Renal cortex interstitium (tissue), 11 donors: ENCODE results near the gene PRM2. TPM values are rescaled to one million over a fixed set of nuclear protein-coding genes. Genes with fewer than 3 reads are reported as not detected.
"Not testable (repeated sequence)": the region's sequence is repeated elsewhere in the genome, so short reads cannot be mapped to it uniquely, and the experiment has no call there.

ENCODE experiments used
- DNase-seq, 11 donors: peaks; one replicate each; pipeline ENCODE4 v3.0.0-alpha.2; 2013; ENCODE audit warnings: low read depth in 9 of 11, low spot score in 4 of 11; ENCODE audit errors: extremely low read depth in 1 of 11
- polyA plus RNA-seq, 3 donors: library from polyadenylated mRNA; unstranded; fragments of 120-200 nt; gene quantifications; one replicate each; pipeline ENCODE4 v1.2.1, GENCODE V29; 2013; ENCODE audit not compliant: insufficient read length in 3 of 3

The PRM2 gene
- polyA plus RNA-seq, 3 donors: not detected

DNA sequence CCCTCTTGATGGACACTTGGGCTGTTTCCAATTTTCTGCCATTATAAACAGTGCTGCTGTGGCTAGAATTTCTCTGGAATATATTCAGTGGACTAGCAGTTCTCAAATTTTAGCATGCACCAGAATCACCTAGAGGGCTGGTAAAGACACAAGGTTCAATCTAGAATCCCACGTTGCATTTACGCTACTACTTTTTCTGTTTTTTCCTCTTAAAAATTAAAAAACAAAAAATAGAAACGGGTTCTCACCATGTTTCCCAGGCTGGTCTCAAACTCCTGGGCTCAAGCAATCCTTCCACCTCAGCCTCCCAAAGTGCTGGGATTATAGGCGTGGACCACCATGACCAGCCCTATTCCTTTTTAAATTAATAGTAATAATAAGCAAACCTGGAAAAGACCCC, 19.4 kb upstream of the PRM2 start:
- no peak for DNase-seq

DNA sequence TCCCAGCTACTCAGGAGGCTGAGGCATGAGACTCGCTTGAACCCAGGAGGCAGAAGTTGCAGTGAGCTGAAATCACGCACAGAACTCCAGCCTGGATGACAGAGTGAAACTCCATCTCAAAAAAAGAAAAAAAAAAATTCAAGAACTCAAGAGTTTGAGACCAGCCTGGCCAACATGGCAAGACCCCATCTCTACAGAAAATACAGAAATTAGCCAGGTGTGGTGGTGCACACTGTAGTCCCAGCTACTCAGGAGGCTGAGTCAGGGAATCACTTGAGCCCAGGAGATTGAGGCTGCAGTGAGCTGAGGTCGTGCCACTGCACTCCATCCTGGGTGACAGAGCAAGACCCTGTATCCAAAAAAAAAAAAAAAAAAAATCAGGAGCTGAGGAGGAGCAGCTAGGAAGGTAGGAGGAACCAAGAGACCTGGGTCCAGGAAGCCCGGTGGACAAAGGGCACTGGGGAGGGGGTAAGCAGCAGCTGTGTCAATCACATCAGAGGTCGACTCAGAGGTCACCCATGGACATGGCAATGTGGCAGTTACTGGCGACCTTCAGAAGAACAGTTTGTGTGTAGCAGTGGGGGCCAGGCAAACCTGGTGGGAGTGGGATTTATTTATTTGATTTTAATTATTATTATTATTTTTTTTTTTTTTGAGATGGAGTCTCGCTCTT, 15.9 kb upstream of the PRM2 start:
- DNase-seq: no peak

DNA sequence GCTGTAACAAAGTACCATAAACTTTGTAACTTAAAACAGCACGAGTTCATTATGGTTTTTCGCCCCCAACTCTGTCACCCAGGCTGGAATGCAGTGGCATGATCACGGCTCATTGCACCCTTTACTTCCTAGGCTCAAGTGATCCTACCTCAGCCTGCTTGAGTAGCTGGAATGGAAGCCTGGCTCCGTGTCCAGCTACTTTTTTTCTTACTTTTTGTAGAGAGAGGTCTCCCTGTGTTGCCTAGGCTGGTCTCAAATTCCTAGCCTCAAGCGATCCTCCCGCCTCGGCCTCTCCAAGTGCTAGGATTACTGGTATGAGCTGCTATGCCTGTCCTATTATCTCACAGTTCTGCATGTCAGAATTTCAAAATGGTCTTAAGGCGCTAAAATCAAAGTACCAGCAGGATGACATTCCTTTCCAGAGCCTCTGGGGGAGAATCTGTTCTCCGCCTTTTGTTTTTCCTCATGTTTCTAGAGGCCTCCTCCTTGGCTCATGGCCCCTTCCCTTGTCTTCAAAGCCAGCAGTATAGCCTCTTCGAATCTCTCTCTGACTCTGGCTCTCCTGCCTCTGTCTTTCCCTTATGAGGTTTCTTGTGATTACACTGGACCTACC, 14.9 kb upstream of the PRM2 start:
- peak in 4 of 11 donors; percentile 44 to 83 (median 54) for DNase-seq

DNA sequence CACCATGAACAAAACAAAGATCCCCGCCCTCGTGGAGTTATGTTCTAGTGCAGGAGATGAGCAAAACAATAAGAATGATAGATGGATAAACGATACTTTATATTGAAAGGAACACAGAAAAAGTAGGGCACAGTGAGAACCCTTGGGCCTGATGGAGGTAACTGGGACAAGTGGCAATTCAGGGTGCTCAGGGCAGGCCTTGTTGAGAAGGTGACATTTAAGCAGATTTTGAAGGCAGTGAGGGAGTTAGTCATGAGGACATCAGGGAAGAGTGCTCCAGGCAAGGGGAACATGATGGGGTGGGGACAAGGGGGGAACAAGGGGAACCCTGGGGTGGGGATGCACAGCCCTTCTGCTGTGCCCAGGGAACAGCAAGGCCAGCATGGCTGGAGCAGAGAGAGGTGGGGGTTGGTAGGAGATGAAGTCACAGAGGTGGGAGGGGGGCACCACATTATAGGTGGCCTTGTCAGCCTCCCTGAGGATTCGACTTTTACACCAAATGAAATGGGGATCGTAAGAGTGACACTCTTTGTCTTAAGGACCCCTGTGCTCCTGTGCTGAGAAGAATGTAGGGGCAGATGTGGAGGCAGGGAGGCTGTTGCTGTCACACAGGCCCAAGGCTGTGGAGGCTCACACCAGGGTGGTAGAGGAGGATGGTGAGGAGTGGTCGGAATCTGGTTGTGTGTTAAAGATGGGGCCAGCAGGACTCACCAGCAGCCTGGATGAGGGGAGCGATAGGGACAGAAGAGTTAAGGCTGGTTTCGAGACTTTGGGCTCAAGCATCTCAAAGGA, 14.0 kb upstream of the PRM2 start:
- DNase-seq: no peak

DNA sequence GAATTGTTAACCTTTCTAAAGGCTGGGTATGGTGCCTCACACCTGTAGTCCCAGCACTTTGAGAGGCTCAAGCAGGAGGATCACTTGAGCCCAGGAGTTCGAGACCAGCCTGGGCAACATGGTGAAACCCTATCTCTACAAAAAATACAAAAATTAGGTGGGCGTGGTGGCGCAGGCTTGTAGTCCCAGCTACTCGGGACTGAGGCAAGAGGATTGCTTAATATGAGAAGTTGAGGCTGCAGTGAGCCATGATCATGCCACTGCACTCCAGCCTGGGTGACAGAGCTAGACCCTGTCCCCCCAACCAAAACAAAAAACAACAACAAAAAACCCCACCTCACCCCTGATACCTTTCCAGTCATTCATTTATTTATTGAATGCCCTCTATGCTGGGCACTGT, 13.4 kb upstream of the PRM2 start:
- DNase-seq: not testable (repeated sequence)

DNA sequence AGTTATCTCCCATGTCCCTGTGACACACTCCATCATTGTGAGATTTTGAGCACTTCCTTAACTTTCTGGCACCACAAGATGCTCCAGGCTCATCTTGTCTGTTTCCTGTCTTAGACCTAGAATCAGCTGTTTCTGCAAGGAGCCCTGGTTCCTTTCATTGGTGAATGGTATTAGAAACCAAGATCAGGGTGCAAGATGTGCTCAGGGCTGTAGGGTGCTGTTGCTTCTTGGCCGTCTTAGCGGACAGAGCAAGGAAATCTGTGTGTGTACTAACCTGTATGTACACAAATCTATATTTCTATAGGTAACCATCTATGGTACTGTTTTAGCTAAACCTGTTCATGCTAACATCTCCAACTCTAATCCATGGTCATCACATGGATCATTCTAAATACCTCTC, 12.9 kb upstream of the PRM2 start:
- DNase-seq: no peak

DNA sequence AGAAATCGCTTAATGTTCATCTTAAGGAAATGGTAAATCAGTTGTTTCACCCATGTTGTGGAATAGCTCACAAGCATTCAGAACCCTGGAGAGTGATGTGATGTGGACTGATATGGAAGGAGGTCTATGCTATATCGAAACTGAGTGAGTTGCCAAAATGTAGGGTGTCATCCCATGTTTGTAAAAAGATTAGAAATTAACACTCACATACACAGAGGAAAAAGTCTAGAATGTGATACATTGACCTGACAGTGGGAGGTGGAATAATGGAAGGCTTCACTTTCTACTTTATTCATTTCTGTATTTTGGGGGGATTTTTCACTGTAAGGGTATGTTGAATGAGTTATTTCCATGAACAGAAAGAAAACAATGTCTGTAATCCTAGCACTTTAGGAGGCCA, 9.6 kb upstream of the PRM2 start:
- DNase-seq: no peak

DNA sequence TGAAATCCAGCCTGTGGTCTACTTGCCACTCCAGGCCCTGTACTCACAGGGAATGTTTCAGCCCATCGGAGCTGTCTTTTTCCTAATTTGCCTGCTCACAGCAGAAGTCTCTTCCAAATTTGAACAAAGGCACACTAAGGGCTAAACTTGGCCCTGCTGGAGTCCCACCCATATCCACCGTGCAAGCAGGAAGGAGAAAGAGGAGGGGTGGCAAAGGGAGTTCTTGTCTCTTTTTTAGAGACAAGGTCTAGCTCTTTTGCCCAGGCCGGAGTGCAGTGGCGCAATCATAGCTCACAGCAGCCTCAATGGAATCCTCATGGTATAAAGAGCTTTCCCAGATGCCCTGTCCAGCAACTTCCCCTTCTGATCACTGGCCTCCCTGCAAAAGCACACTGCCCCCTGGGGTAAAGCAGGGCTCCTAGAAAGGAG, 7.6 kb upstream of the PRM2 start:
- DNase-seq: no peak

DNA sequence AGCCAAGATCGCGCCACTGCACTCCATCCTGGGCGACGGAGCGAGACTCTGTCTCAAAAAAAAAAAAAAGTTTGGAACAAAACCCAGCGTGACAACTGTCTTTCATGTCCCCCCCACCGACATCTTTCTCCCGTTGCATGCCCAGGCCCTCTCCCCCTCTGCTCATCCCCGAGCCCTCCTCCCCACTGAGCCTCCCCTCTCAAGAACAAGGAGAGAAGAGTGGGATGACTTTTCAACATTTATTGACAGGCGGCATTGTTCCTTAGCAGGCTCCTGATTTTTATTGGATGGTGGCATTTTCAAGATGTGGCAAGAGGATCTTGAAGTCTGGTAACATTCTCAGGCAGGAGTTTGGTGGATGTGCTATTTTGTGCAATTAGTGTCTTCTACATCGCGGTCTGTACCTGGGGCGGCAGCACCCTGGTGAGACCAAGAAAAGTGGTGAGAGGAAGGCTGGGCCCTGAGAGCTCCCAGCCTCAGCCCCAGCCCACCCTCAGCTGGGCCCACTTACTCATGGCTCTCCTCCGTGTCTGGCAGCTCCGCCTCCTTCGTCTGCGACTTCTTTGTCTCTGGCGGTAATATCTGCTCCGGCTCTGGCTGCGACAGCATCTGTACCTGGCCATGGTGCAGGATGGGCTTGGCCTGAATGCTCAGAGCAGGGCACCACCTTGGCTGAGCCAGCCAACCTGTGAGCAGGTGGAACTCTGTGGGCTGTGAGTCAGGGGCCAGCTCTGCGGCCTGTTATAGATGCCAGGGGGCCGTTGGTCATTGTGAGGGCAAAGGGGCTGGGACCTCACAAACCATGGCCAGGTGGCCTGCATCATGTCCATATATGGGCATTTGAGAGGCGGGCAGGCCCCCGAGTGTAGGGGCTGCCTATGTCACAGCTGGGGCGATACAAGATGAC, 4.6 kb upstream of the PRM2 start, which contains the start of gene PRM1:
Gene PRM1 (minus strand): TSS at position 715 of the 907 bp plus-strand sequence. CDS start 92 bp downstream, at position 623.
- no peak for DNase-seq

DNA sequence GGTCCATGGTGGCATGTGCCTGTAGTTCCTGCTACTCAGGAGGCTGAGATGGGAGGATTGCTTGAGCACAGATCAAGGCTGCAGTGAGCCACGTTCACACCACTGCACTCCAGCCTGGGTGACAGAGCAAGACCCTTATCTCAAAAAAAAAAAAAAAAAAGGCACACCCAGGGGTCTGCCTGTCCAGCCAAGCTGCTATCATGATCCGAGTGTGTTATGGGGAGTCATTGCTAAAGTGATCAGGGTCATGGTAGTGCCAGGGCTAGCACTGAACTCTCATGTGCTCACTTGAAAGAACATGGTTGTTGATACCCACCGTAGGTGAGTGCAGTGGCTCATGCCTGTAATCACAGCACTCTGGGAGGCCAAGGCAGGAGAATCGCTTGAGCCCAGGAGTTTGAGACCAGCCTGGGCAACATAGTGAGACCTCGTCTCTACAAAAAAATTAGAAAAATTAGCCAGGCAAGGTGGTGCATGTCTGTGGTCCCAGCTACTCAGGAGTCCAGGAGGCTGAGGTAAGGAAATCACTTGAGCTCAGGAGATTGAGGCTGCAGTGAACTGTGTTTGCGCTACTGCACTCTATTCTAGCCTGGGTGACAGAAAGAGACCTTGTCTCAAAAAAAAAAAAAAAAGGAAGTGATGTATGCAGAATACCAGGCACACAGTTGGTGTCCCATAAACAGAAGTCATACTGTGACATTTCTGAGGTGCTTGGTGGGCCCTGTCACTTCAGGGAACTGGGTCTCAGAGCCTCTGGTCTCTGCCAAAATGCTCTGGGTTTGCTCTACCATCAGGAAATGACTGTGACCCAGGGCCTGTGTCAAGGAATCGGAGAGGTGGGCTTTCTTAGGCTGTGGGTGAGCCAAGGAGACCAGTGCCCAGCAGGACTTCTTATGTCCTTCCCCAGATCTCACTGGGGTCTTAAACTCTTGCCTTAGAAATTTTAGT, 2.7 kb upstream of the PRM2 start:
- DNase-seq: no peak

DNA sequence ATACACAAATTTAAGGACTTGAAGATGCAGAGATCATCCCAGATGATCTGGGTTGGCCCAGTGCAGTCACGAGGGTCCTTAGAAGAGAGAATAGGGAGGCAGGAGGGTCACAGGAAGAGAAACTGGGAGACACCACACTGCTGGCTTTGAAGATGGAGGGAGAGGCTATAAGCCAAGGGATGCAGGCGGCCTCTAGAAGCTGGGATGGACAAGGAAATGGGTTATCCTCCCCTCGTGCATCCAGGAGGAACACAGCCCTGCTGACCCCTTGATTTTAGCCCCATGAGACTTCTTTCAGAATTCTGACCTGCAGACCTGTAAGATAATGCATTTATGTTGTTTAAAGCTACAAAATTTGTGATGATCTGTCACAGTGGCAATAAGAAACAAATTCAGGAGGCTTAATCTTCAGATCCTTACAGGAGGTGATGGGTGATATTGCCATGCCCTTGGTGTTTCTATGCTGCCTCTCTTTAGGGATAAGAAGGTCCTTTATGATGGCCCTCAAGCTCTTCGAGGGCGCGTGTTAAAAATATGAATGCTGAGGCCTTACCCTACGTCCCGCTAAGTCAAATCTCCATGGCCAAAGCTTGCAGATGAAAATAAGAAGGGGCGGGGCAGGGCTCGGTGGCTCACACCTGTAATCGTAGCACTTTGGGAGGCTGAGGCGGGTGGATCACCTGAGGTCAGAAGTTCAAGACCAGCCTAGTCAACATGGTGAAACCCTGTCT, 1.5 kb upstream of the PRM2 start:
- no peak for DNase-seq

DNA sequence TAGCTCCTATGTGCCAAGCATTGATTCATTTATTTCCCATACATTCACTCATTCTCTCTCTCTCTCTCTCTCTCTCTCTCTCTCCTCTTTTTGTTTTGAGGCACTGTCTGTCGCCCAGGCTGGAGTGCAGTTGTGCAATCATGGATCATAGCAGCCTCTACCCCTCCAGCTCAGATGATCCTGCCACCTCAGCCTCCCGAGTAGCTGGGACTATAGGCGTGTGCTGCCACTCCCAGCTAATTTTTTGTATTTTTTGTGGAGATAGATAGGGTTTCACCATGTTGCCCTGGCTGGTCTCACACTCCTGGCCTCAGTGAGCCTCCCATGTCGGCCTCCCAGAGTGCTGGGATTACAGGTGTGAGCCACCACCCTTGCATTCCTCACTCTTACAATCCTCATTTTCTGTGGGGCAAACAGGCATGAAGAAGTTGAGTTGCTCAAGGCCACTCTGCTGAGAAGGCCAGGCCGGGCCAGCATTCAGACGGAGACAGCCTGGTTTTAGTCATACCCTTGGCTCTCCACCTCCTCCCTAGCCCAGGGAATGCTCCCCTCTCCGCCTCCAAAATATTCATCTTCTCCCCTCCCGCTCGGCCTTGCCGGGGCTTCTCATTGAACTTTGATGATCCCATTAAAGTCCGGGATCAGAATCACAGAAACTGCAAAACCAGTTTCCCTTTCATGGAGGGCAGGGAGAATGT, 765 bp upstream of the PRM2 start:
- no peak for DNase-seq

DNA sequence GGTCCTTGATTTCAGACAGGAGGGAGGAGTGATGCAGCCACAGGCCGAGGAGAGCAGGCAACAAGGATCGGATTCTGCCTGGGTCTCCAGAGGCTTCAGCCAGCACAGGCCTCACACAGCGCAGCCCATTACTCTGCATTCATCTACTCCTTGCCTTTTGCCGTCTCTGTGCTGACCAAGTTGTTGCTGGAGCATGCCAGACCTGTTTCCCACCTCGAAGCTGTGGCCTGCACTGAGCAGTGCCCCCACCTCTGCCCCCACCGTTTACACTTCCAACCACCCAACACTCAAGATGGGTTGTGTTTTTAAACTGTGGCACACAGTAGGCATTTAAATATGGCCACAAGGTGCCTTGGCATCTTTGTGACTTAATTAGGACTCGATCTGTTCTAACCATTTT, 1.3 kb downstream of the PRM2 start:
- DNase-seq: no peak

DNA sequence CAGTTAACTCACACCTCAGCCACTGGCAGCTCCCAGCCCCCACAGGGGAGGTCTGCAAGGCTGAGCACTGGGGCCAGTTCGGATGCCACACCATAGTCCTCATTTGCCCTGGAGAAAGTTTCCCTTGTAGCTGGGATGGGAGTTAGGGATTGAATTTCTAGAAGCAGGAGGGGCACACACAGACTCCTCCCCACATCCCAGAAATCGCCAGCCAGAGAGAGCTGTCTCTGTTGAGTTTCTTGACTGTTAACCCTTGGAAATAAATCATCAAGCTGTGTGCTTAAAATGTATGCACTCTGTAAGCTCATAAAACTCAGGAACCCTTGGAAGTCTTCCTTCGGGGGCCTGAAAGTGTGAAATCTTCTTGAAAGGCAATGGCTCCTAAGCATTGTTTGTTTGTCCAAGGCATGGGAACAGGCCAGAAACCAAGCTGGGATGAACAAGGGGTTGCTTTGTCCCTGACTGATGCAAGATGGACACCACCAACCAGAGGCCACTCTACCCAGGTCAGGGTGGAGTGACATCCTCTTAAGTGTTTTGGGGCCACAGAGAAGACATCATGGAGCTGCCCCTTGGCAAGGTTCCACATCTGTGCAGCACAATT, 2.5 kb downstream of the PRM2 start:
- peak in 6 of 11 donors; percentile 66 to 89 (median 84) for DNase-seq

DNA sequence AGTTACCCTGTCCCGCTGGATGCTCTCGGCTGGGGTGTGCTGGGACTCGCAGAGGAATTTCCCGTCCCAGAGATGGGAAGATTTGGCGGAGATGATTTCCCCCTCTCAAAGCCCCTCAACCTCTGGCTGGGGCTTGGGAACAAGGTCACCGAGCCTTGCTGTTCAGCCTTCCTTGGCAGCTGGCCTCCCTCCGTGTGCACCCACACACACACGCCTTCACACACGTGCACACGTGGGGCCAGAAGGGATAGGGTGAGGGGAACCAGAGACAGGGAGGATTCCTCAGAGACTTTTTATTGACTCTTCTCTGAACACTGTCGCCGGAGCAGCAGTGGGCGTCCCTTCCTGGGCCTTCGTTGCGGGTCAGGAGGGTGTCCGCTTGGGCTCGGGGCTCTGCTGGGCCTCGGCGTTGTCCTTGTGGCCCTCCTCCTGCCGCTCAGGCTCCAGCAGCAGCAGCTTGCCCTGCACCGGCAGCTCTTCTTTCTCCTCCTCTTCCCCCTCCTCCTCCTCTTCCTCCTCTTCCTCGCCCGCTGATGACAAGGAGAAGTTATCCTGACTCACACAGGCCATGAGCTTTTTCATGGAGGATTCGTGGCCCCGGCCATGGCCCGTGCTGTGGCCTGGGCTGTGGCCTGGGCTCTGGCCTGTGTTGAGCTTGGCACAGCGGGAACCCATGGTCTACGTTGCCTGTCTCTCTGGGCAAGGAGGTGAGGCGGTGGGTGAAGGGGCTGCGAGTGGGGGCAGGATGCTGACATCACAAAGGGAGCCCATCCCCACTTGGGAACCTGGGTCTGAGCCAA, 3.2 kb downstream of the PRM2 start, which contains the start of gene PRM3:
Gene PRM3 (minus strand): TSS at position 709 of the 800 bp plus-strand sequence. CDS start 34 bp downstream, at position 675.
- DNase-seq: no peak

DNA sequence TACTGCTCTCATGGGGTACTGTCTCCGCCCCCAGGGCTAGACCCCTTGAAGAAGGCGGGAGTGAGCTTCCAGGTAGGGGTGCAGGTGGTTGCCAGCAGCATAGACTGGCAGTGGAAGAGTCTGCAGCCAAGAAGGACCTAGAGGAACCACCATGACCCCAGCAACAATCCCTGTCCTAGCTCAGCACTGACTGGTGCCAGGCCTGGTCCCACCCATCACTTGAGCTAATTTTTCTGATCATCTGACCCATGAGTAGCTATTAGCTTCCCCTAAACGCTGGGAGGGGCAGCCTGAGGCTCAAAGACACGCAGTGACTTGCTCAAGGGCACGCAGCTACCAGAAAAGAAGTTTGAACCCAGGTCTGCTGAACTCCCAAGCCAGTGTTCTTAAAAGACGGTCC, 3.8 kb downstream of the PRM2 start:
- DNase-seq: no peak
